ENCODE measurements around the gene MAGI2. TPM values are rescaled to one million over a fixed set of nuclear protein-coding genes. Genes with fewer than 3 reads are reported as not detected.
A peak's percentile ranks its signal among the peaks of the same experiment; 100 is the strongest.

The MAGI2 gene
- polyA plus RNA-seq, 5 donors, result 5.3 to 7.8 (median 6.6) TPM

GRCh38 chr7:79377097-79377496, 76.4 kb downstream of the MAGI2 start:
- DNase-seq, result no peak

GRCh38 chr7:79376299-79377025, 77.0 kb downstream of the MAGI2 start:
- no peak for DNase-seq

GRCh38 chr7:79361214-79361613, 92.3 kb downstream of the MAGI2 start:
- DNase-seq, result no peak

- no peak for DNase-seq
Observed at GRCh38 chr7:79359827-79360226, 93.6 kb downstream of the MAGI2 start.

GRCh38 chr7:79357101-79357500, 96.4 kb downstream of the MAGI2 start:
- DNase-seq, result no peak

- no peak for DNase-seq
Observed at GRCh38 chr7:79353720-79354468, 99.6 kb downstream of the MAGI2 start.

GRCh38 chr7:79352323-79352722, 101.1 kb downstream of the MAGI2 start:
- no peak for DNase-seq

GRCh38 chr7:79347351-79347750, 106.1 kb downstream of the MAGI2 start:
- DNase-seq, result no peak

- DNase-seq, result no peak
Observed at GRCh38 chr7:79341902-79342301, 111.6 kb downstream of the MAGI2 start.

GRCh38 chr7:79340212-79340611, 113.3 kb downstream of the MAGI2 start:
- DNase-seq, result no peak

GRCh38 chr7:79339208-79339925, 114.1 kb downstream of the MAGI2 start:
- DNase-seq, result no peak

GRCh38 chr7:79337717-79338116, 115.8 kb downstream of the MAGI2 start:
- DNase-seq, result no peak

- no peak for DNase-seq
Observed at GRCh38 chr7:79334841-79335240, 118.6 kb downstream of the MAGI2 start.

- DNase-seq, result no peak
Observed at GRCh38 chr7:79334334-79334733, 119.1 kb downstream of the MAGI2 start.

- no peak for DNase-seq
Observed at GRCh38 chr7:79332091-79332490, 121.4 kb downstream of the MAGI2 start.

- no peak for DNase-seq
Observed at GRCh38 chr7:79329464-79329863, 124.0 kb downstream of the MAGI2 start.

GRCh38 chr7:79320741-79321473, 132.6 kb downstream of the MAGI2 start:
- no peak for DNase-seq

- DNase-seq, result no peak
Observed at GRCh38 chr7:79319369-79319768, 134.1 kb downstream of the MAGI2 start.

GRCh38 chr7:79317728-79318127, 135.7 kb downstream of the MAGI2 start:
- no peak for DNase-seq

GRCh38 chr7:79312022-79312421, 141.4 kb downstream of the MAGI2 start:
- DNase-seq, result no peak

- peak in 1 of 2 donors; percentile 4 for DNase-seq
Observed at GRCh38 chr7:79308192-79308591, 145.3 kb downstream of the MAGI2 start.

- no peak for DNase-seq
Observed at GRCh38 chr7:79307376-79307775, 146.1 kb downstream of the MAGI2 start.
